Stimulated activated CD4-positive, alpha-beta T cell treated with anti-CD3 and anti-CD28 coated beads, Interleukin-2, amount 100 ng/mL, for 24 hours (primary cell): ENCODE data around the gene KBTBD4.
A peak's percentile ranks its signal among the peaks of the same experiment; 100 is the strongest.

Source experiments
- DNase-seq, 2 donors: peaks; one replicate each; pipeline ENCODE4 v3.0.0-alpha.2; 2020

The KBTBD4 gene

DNA sequence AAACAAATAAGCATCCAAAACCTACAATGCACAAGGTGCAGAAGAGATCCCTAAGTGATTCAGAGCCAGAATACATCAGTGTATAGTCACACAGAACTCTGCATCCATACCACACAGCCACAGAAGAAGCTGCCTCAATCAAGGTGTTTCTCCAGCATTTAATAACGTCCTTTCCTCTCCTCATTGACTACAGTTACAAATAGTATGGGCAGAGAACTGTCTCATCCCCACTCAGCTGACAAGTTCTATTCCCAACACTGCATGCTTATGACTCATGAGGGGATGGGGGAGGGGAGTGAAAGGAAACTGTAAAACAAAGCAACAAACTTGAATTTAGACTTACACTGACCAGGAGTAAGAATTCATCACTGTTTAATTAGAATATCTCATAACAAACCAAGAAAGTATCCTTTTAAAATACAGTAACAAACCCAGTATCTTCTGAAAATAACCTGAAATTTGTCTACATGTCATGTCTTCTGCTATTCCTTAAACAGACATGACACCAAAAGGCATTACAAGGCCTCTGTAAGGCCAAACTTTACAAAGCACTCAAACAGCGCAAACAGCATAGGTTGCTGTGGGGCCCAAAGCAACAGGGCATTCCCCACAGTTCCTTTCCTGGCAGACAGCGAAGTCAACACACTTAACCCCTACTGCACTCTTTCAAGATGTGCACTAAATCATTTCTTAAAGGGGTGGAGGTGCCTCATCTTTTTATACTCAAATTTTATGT is 55.1 kb downstream of the KBTBD4 start:
- peak; percentile 15 to 35 for DNase-seq
